Heart left ventricle (tissue), 16 donors: ENCODE measurements around the gene PEAR1. TPM values are rescaled to one million over a fixed set of nuclear protein-coding genes. Genes with fewer than 3 reads are reported as not detected.

Experiments
- ATAC-seq, 4 donors: fragments of 200-7000 bp; cut with Tn5 transposase; one replicate each; pipeline ENCODE4 v1.9.1; 2020 to 2022; ENCODE audit warnings: moderate library complexity in 4 of 4, mild to moderate bottlenecking in 3 of 4, moderate number of reproducible peaks in 1 of 4
- DNase-seq, 5 donors: peaks; one replicate each; pipeline ENCODE4 v3.0.0-alpha.2; 2020
- H3K27ac ChIP-seq, 12 donors: fragments of 200-600 bp; sonication (generic) in 4 of 12; one replicate each; pipeline versions ENCODE4 v1.5.0 to v1.8.0; 2016 to 2022; ENCODE audit warnings: mild to moderate bottlenecking in 2 of 12
- H3K27me3 ChIP-seq, 9 donors: fragments of 200-600 bp; sonication (generic) in 2 of 9; one replicate each; pipeline versions ENCODE4 v1.5.1 to v1.8.0; 2016 to 2022; ENCODE audit warnings: mild to moderate bottlenecking in 3 of 9
- H3K36me3 ChIP-seq, 9 donors: fragments of 200-600 bp; sonication (generic) in 2 of 9; one replicate each; pipeline versions ENCODE4 v1.5.0 to v1.8.0; 2018 to 2022; ENCODE audit warnings: mild to moderate bottlenecking in 2 of 9
- H3K4me1 ChIP-seq, 12 donors: fragments of 200-600 bp; sonication (generic) in 4 of 12; one replicate each; pipeline versions ENCODE4 v1.5.0 to v1.8.0; 2016 to 2022; ENCODE audit warnings: mild to moderate bottlenecking in 3 of 12
- H3K4me3 ChIP-seq, 12 donors: fragments of 200-600 bp; sonication (generic) in 4 of 12; one replicate each; pipeline versions ENCODE4 v1.5.0 to v1.8.0; 2017 to 2022; ENCODE audit warnings: mild to moderate bottlenecking in 9 of 12, moderate library complexity in 4 of 12
- H3K9me3 ChIP-seq, 12 donors: fragments of 200-600 bp; sonication (generic) in 4 of 12; one replicate each; pipeline versions ENCODE4 v1.5.0 to v1.8.0; 2016 to 2022; ENCODE audit warnings: mild to moderate bottlenecking in 1 of 12
- CTCF ChIP-seq, 12 donors: fragments of 200-600 bp; sonication (generic) in 4 of 12; IDR thresholded peaks; one replicate each; pipeline versions ENCODE4 v1.5.0 to v1.8.0; 2018 to 2022; ENCODE audit warnings: antibody characterized with exemption in 12 of 12, mild to moderate bottlenecking in 5 of 12
- POLR2A ChIP-seq, 2 donors: fragments of 450-650 bp; IDR thresholded peaks; one replicate each; pipeline ENCODE4 v1.6.1; 2017; ENCODE audit warnings: antibody characterized with exemption in 2 of 2, mild to moderate bottlenecking in 2 of 2, moderate library complexity in 2 of 2
- WGBS, 4 donors: extraction: QIAGEN DNeasy Blood & Tissue Kit in 2 of 4; methylation state at CpG; one replicate each; pipeline versions ENCODE4 v1.1.5 to v1.1.7; 2013 to 2018; 5-methylcytosine and 5-hydroxymethylcytosine counted together
- intact Hi-C, 10 donors: fragments of 100-400 bp; cut with DNase I; formaldehyde crosslinking; loops; one replicate each; pipeline versions ENCODE4 v1.11.1 to v1.14.2; 2022
- polyA plus RNA-seq, 2 donors: library from polyadenylated mRNA; stranded (reverse); fragments of 200-250 nt; gene quantifications; one replicate each; pipeline ENCODE4 v1.2.3, GENCODE V29; 2013
- total RNA-seq, 9 donors: library from RNA; depleted of rRNA in 2 of 9; stranded (reverse); fragments of >200 nt in 2 of 9; fragmentation: NEBNext Ultra II Directional in 3 of 9; extraction: Animal tissue kit (Norgen Biotek cat#: 25700) in 3 of 9; gene quantifications; one replicate each; pipeline versions ENCODE4 v1.1.0 to v1.2.4, GENCODE V29; 2016 to 2023
- donor health status: ischemic (EF 13 %, LVEDD 7.1; RV severe dilation, severe dysfunction).
- donor health status: healthy with polysubstance abuse.
- donor health status: DM: no; HTN: yes; CAD: no.
- donor health status: DM: no; HTN: no; CAD: no.
- donor health status: ischemic (EF 25% LVEDD 6.9; RV normal size, moderate dysfunction).
- donor health status: ischemic (EF 25% LVEDD 5.7; RV mildly dilated, moderate dysfunction).
- donor health status: healthy.
- donor health status: DM: yes; HTN: yes; CAD: no.
- donor health status: ischemic (EF 35%, LVEDD 5.7; RV mildly dilated, moderate dysfunction).
- donor health status: nonischemic (EF 11% LVEDD 7.7; RV severe dilation, severe dysfunction).
- donor health status: DM: yes; HTN: yes; CAD: no.
- donor health status: PGD.
- donor health status: ischemic (EF 29% LVEDD 5.4; RV normal size, mild dysfunction).
- donor health status: nonischemic (EF 23%, LVEDD 6.1; RV moderate dilation, normal function).

PEAR1 gene
- total and polyA plus RNA-seq, 11 donors: 4.1 to 14.7 (median 7.1) TPM

DNA sequence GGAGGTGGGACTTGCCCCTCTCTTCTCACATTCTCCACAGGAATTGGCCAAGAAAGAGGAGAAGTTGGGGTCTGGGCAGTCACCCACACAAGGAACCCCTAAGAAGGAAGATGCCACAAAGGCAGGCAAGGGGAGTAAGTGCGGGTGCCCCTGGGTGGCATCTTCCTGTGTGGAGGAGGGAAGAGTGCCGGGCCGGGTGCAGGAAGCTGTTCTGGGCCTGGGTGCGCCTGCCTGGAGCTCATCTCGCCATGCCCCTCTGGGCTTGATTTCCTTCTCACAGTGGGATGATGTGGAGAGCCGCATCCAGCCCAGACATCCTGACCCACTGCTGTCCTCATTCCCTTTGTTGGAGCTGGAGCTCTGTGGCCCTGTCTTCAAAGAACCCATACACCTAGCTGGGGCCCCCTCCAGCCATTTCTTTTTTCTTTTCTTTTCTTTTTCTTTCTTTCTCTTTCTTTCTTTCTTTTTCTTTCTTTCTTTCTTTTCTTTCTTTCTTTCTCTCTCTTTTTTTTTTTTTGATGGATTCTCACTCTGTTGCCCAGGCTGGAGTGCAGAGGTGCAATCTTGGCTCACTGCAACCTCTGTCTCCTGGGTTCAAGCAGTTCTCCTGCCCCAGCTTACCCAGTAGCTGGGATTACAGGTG is 36.2 kb downstream of the PEAR1 start:
- H3K27ac ChIP-seq: no peak overlapping the region
- DNase-seq (no peak), ATAC-seq (no peak)
- intact Hi-C loops: loop anchor here in 4 of 10 donors (5.0 to 10.0 kb wide), 4 partner anchors 92 to 242 kb away; no protein-coding TSS in a partner anchor
- peaks cover 13 to 46% (median 31%) of the 10 kb centered on the region in 9 donors for H3K27me3 ChIP-seq
- H3K4me3 ChIP-seq: no peak overlapping the region
- H3K9me3 ChIP-seq: no peaks in the 10 kb centered on the region
- 62 to 74% (median 71%) methylated on average over 6 of the region's 6 CpGs for WGBS, 4 donors
- H3K4me1 ChIP-seq: peaks cover 0 to 26% (median 8%) of the 10 kb centered on the region in 12 donors
- TF ChIP-seq CTCF (IDR thresholded peaks at IDR 0.05): no peak
- TF ChIP-seq POLR2A (IDR thresholded peaks at IDR 0.05): no peak
- peaks cover 0 to 10% (median 0%) of the 10 kb centered on the region in 9 donors for H3K36me3 ChIP-seq

GRCh38 chr1:156930483-156930882 is 37.0 kb downstream of the PEAR1 start:
- intact Hi-C loops: no loop called here
- ATAC-seq (no peak), DNase-seq (no peak)
- Histone ChIP-seq H3K27me3 (peaks cover 11 to 38% (median 23%) of the 10 kb centered on the region in 9 donors), H3K4me3 (no peak overlapping the region), H3K9me3 (no peaks in the 10 kb centered on the region), H3K4me1 (peaks cover 0 to 26% (median 8%) of the 10 kb centered on the region in 12 donors), H3K27ac (no peak overlapping the region), H3K36me3 (peaks cover 0 to 17% (median 6%) of the 10 kb centered on the region in 9 donors)
- WGBS, 4 donors: 52 to 62% (median 57%) methylated on average over 4 of the region's 4 CpGs
- no peak for TF ChIP-seq CTCF (IDR thresholded peaks at IDR 0.05)
- TF ChIP-seq POLR2A (IDR thresholded peaks at IDR 0.05): no peak

DNA sequence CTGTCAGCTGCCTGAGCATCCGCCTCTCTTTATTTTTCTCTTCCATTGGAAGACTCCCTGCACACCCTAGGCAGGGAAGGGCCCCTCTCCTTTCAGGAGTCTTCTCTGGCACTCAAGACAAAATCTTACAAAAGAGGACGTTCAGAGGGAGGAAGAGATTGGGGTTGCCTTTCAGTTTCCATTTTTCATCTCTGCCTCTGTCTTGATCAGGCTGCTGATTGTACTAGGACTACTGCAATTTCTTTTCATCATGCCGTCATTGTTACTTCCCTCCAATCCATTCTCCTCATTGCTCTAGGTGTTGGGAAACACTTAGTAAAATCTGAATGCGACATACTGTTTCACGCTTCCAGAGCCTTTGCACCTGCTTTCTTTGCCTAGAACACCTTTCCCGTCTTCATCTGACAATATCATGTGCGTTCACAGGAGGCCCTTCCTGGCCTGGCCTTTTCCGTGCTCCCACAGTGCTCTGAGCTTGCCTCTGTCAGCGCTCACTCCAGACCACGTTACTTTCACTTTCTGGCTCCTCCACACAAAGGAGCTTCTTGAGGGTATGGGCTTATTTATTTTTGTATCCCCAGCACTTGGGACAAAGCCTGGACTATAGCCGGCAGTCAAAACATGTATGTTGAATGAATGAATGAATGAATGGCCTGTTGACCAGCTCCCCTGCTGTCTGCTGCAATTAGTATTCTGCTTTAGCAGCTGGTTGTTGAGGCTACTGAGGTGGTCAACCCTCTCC is 37.9 kb downstream of the PEAR1 start:
- Histone ChIP-seq H3K9me3 (no peaks in the 10 kb centered on the region), H3K36me3 (peaks cover 0 to 26% (median 14%) of the 10 kb centered on the region in 9 donors), H3K27me3 (peaks cover 8 to 29% (median 18%) of the 10 kb centered on the region in 9 donors), H3K4me3 (peak overlapping the region in 4 of 12 donors; percentile 1 to 30 (median 18)), H3K27ac (peak overlapping the region in 1 of 12 donors; percentile 33), H3K4me1 (peaks cover 0 to 22% (median 8%) of the 10 kb centered on the region in 12 donors)
- no peak for DNase-seq
- WGBS, 4 donors: 46 to 60% (median 52%) methylated on average over 11 of the region's 11 CpGs
- TF ChIP-seq CTCF (IDR thresholded peaks at IDR 0.05) (no peak), POLR2A (IDR thresholded peaks at IDR 0.05) (no peak)
- peak in 2 of 4 donors; percentile 42 to 51 for ATAC-seq
- intact Hi-C loops: no loop called here
